Fibroblast of lung (primary cell): Measurements from ENCODE around the gene WWOX. TPM values are rescaled to one million over a fixed set of nuclear protein-coding genes. Genes with fewer than 3 reads are reported as not detected.

ENCODE experiments used
- DNase-seq, 2 donors: peaks; one replicate each; pipeline versions ENCODE4 v3.0.0 to v3.0.0-alpha.2; 2010; ENCODE audit warnings: low read depth in 2 of 2
- H2AFZ ChIP-seq: 2 replicates; pipeline ENCODE4 v1.5.1; 2012; ENCODE audit warnings: low read length, control low read depth, inconsistent platforms
- H3K27ac ChIP-seq: 2 replicates; pipeline ENCODE4 v1.5.1; 2011; ENCODE audit warnings: low read length, control low read depth; ENCODE audit not compliant: insufficient read depth
- H3K27me3 ChIP-seq: 2 replicates; pipeline ENCODE4 v1.5.1; 2011; ENCODE audit warnings: mild to moderate bottlenecking, low read length; ENCODE audit not compliant: control insufficient read depth, insufficient read depth
- H3K36me3 ChIP-seq: 2 replicates; pipeline ENCODE4 v1.5.1; 2011; ENCODE audit warnings: low read length; ENCODE audit not compliant: control insufficient read depth, insufficient read depth
- H3K4me1 ChIP-seq: 2 replicates; pipeline ENCODE4 v1.5.1; 2011; ENCODE audit warnings: low read length; ENCODE audit not compliant: control insufficient read depth, insufficient read depth; ENCODE audit errors: extremely low read depth
- H3K4me2 ChIP-seq: 2 replicates; pipeline ENCODE4 v1.5.1; 2011; ENCODE audit warnings: low read length, control low read depth; ENCODE audit not compliant: insufficient read depth; ENCODE audit errors: extremely low read depth
- H3K4me3 ChIP-seq, 4 experiments: fragments of 200-600 bp in 1 of 4; sonication (generic) in 1 of 4; replicated peaks in 1 of 4; 2 replicates each; pipeline ENCODE4 v1.5.1; 2011 to 2016; ENCODE audit warnings: low read length in 4 of 4, low read depth in 3 of 4, mild to moderate bottlenecking in 3 of 4, control low read depth in 2 of 4, inconsistent platforms in 1 of 4, mixed read lengths in 1 of 4; ENCODE audit not compliant: insufficient read depth in 1 of 4; ENCODE audit errors: control extremely low read depth in 1 of 4
- H3K79me2 ChIP-seq: 2 replicates; pipeline ENCODE4 v1.5.1; 2012; ENCODE audit warnings: mild to moderate bottlenecking, low read length, inconsistent platforms; ENCODE audit not compliant: control insufficient read depth, insufficient read depth
- H3K9ac ChIP-seq: 2 replicates; pipeline ENCODE4 v1.5.1; 2011; ENCODE audit warnings: mild to moderate bottlenecking, low read length, control low read depth; ENCODE audit not compliant: insufficient read depth
- H3K9me3 ChIP-seq: 2 replicates; pipeline ENCODE4 v1.5.1; 2012; ENCODE audit warnings: low read depth, low read length; ENCODE audit not compliant: control insufficient read depth, insufficient read depth
- H4K20me1 ChIP-seq: 2 replicates; pipeline ENCODE4 v1.5.1; 2011; ENCODE audit warnings: low read length; ENCODE audit not compliant: control insufficient read depth, insufficient read depth; ENCODE audit errors: extremely low read depth
- CTCF ChIP-seq, 2 donors: IDR thresholded peaks in 1 of 2; conservative IDR thresholded peaks in 1 of 2; 1 replicate in 1 of 2; 2 replicates in 1 of 2; pipeline ENCODE4 v1.5.1; 2011 to 2012; ENCODE audit warnings: low read length in 2 of 2, control low read depth in 1 of 2, inconsistent platforms in 1 of 2, low read depth in 1 of 2, mild to moderate bottlenecking in 1 of 2
- EZH2 ChIP-seq: IDR thresholded peaks from 2 replicates; pipeline ENCODE4 v1.5.1; 2012; ENCODE audit warnings: low read length, control low read depth, mild to moderate bottlenecking; ENCODE audit errors: missing control alignments
- polyA plus RNA-seq, 2 donors: library from polyadenylated mRNA; depleted of rRNA in 1 of 2; stranded (reverse) in 1 of 2; unstranded in 1 of 2; fragments of >200 nt; gene quantifications; 2 replicates each; pipeline ENCODE4 v1.2.1, GENCODE V29; 2011 to 2012; ENCODE audit warnings: missing spikeins in 1 of 2
- total RNA-seq: library from RNA; depleted of rRNA; stranded (reverse); fragments of >200 nt; gene quantifications from 2 replicates; pipeline ENCODE4 v1.2.1, GENCODE V29; 2014

Gene WWOX
- total and polyA plus RNA-seq, 2 donors (not counting 1 experiment from before 2014, with no cell fraction given), result 5.6 to 16.3 TPM

GRCh38 chr16:78348886-78349285 is 249.4 kb downstream of the WWOX start:
- no peak for DNase-seq
- H3K9me3 ChIP-seq, result no peaks in the 10 kb centered on the region
- H3K79me2 ChIP-seq, result no peaks in the 10 kb centered on the region
- no peak overlapping the region for H3K4me2 ChIP-seq
- TF ChIP-seq EZH2 (no peak), CTCF (conservative IDR thresholded peaks at IDR 0.05 in 1 of 2, IDR thresholded peaks at IDR 0.05 in 1 of 2; ENCODE audit: low read depth in 1 of 2, low read length in 2 of 2) (no peak)
- H3K4me1 ChIP-seq, result no peaks in the 10 kb centered on the region
- no peak overlapping the region for H3K27ac ChIP-seq
- no peak overlapping the region for H2AFZ ChIP-seq
- no peaks in the 10 kb centered on the region for H4K20me1 ChIP-seq
- H3K27me3 ChIP-seq, result no peaks in the 10 kb centered on the region
- no peak overlapping the region for H3K4me3 ChIP-seq
- H3K36me3 ChIP-seq, result no peaks in the 10 kb centered on the region
- H3K9ac ChIP-seq, result no peak overlapping the region

GRCh38 chr16:78352184-78352583 is 252.7 kb downstream of the WWOX start:
- Histone ChIP-seq H3K9me3 (no peaks in the 10 kb centered on the region), H2AFZ (no peak overlapping the region), H3K9ac (no peak overlapping the region), H3K27me3 (no peaks in the 10 kb centered on the region), H3K36me3 (no peaks in the 10 kb centered on the region), H4K20me1 (no peaks in the 10 kb centered on the region), H3K4me3 (no peak overlapping the region), H3K4me2 (no peak overlapping the region), H3K27ac (no peak overlapping the region), H3K79me2 (no peaks in the 10 kb centered on the region), H3K4me1 (no peaks in the 10 kb centered on the region)
- TF ChIP-seq CTCF (conservative IDR thresholded peaks at IDR 0.05 in 1 of 2, IDR thresholded peaks at IDR 0.05 in 1 of 2; ENCODE audit: low read depth in 1 of 2, low read length in 2 of 2) (no peak), EZH2 (no peak)
- no peak for DNase-seq

- Histone ChIP-seq H3K27me3 (no peaks in the 10 kb centered on the region), H2AFZ (no peak overlapping the region), H3K4me3 (no peak overlapping the region), H3K9me3 (no peaks in the 10 kb centered on the region), H4K20me1 (no peaks in the 10 kb centered on the region), H3K4me1 (no peaks in the 10 kb centered on the region), H3K9ac (no peak overlapping the region), H3K27ac (no peak overlapping the region), H3K79me2 (no peaks in the 10 kb centered on the region), H3K4me2 (no peak overlapping the region), H3K36me3 (no peaks in the 10 kb centered on the region)
- TF ChIP-seq EZH2 (no peak), CTCF (conservative IDR thresholded peaks at IDR 0.05 in 1 of 2, IDR thresholded peaks at IDR 0.05 in 1 of 2; ENCODE audit: low read depth in 1 of 2, low read length in 2 of 2) (no peak)
- DNase-seq, result no peak
These were observed 254.3 kb downstream of the WWOX start for GRCh38 chr16:78353640-78354275.
